GM23338 (cell line): Measurements from ENCODE around the gene NLGN1. TPM values are rescaled to one million over a fixed set of nuclear protein-coding genes. Genes with fewer than 3 reads are reported as not detected.

Experiments
- ATAC-seq: fragments of 200-7000 bp; cut with Tn5 transposase; 3 replicates; pipeline ENCODE4 v1.9.1; 2020
- DNase-seq: peaks from one replicate; pipeline ENCODE4 v3.0.0-alpha.2; 2015; ENCODE audit warnings: low spot score
- H2AFZ ChIP-seq: fragments of 200-600 bp; sonication (generic); 2 replicates; pipeline ENCODE4 v1.8.0; 2016; ENCODE audit warnings: antibody characterized with exemption, mild to moderate bottlenecking, moderate library complexity
- H3F3A ChIP-seq: fragments of 200-600 bp; sonication (generic); replicated peaks from 2 replicates; pipeline ENCODE4 v1.8.0; 2017; ENCODE audit warnings: antibody characterized with exemption, mixed run types, low read depth
- H3K27ac ChIP-seq: fragments of 200-600 bp; sonication (generic); 2 replicates; pipeline ENCODE4 v1.6.1; 2016; ENCODE audit warnings: low read depth
- H3K27me3 ChIP-seq: fragments of 200-600 bp; sonication (generic); 2 replicates; pipeline ENCODE4 v1.8.0; 2016; ENCODE audit warnings: mild to moderate bottlenecking, mixed run types, moderate library complexity; ENCODE audit not compliant: insufficient read depth
- H3K36me3 ChIP-seq: fragments of 200-600 bp; sonication (generic); 2 replicates; pipeline ENCODE4 v1.8.0; 2016; ENCODE audit warnings: mild to moderate bottlenecking; ENCODE audit not compliant: insufficient read depth
- H3K4me1 ChIP-seq: fragments of 200-600 bp; sonication (generic); 2 replicates; pipeline ENCODE4 v1.8.0; 2016; ENCODE audit warnings: mild to moderate bottlenecking, moderate library complexity; ENCODE audit not compliant: insufficient read depth
- H3K4me2 ChIP-seq: fragments of 200-600 bp; sonication (generic); 2 replicates; pipeline ENCODE4 v1.7.1; 2017; ENCODE audit warnings: mixed run types
- H3K4me3 ChIP-seq: fragments of 200-600 bp; sonication (generic); 2 replicates; pipeline ENCODE4 v1.6.1; 2016; ENCODE audit warnings: mixed run types
- H3K79me2 ChIP-seq: fragments of 200-600 bp; sonication (generic); replicated peaks from 2 replicates; pipeline ENCODE4 v1.8.0; 2017; ENCODE audit warnings: mild to moderate bottlenecking; ENCODE audit not compliant: insufficient read depth
- H3K9me2 ChIP-seq: fragments of 200-600 bp; sonication (generic); 2 replicates; pipeline ENCODE4 v1.8.0; 2017; ENCODE audit not compliant: insufficient read depth
- H4K20me1 ChIP-seq: fragments of 200-600 bp; sonication (generic); replicated peaks from 2 replicates; pipeline ENCODE4 v1.8.0; 2017; ENCODE audit warnings: mild to moderate bottlenecking; ENCODE audit not compliant: insufficient read depth
- H3K27ac Mint-ChIP-seq: 2 replicates; pipeline ENCODE4 v1.8.0; 2020; ENCODE audit warnings: inconsistent platforms, mild to moderate bottlenecking, moderate library complexity, mixed read lengths
- H3K27me3 Mint-ChIP-seq: 3 replicates; pipeline ENCODE4 v1.8.0; 2022; ENCODE audit warnings: low read depth, mild to moderate bottlenecking, moderate library complexity, mixed read lengths, inconsistent platforms; ENCODE audit not compliant: insufficient read depth, poor library complexity
- H3K36me3 Mint-ChIP-seq: 3 replicates; pipeline ENCODE4 v1.8.0; 2021; ENCODE audit warnings: low read depth, mild to moderate bottlenecking, inconsistent platforms, moderate library complexity, mixed read lengths
- H3K4me1 Mint-ChIP-seq: 3 replicates; pipeline ENCODE4 v1.8.0; 2020; ENCODE audit warnings: mild to moderate bottlenecking, inconsistent platforms, mixed read lengths
- H3K4me3 Mint-ChIP-seq: 3 replicates; pipeline ENCODE4 v1.8.0; 2021; ENCODE audit warnings: moderate library complexity, mild to moderate bottlenecking, inconsistent platforms, mixed read lengths
- H3K9me3 Mint-ChIP-seq: 3 replicates; pipeline ENCODE4 v1.8.0; 2020; ENCODE audit warnings: moderate library complexity, mild to moderate bottlenecking, inconsistent platforms, mixed read lengths
- CTCF ChIP-seq, 2 experiments: fragments of 200-600 bp in 1 of 2; sonication (generic) in 1 of 2; conservative IDR thresholded peaks; 2 replicates each; pipeline versions ENCODE4 v1.5.1 to v1.6.1; 2016 to 2017; ENCODE audit warnings: antibody characterized with exemption in 2 of 2, low read depth in 2 of 2, mild to moderate bottlenecking in 2 of 2, moderate library complexity in 1 of 2
- EZH2 ChIP-seq: fragments of 200-600 bp; sonication (generic); IDR thresholded peaks from one replicate; pipeline ENCODE4 v1.8.0; 2017; ENCODE audit warnings: antibody characterized with exemption, mild to moderate bottlenecking, low read depth; ENCODE audit not compliant: unreplicated experiment
- EZH2phosphoT487 ChIP-seq: fragments of 200-600 bp; sonication (generic); IDR thresholded peaks from one replicate; pipeline ENCODE4 v1.8.1; 2018; ENCODE audit warnings: antibody characterized with exemption; ENCODE audit not compliant: unreplicated experiment
- JUNB ChIP-seq: IDR thresholded peaks from one replicate; pipeline ENCODE4 v1.6.1; 2016; ENCODE audit warnings: antibody characterized with exemption; ENCODE audit not compliant: unreplicated experiment
- NANOG ChIP-seq: IDR thresholded peaks from 2 replicates; pipeline ENCODE4 v1.6.1; 2016; ENCODE audit warnings: antibody characterized with exemption, borderline replicate concordance
- POLR2AphosphoS5 ChIP-seq: IDR thresholded peaks from 2 replicates; pipeline ENCODE4 v1.6.1; 2016; ENCODE audit warnings: antibody characterized with exemption, low read depth
- REST ChIP-seq: IDR thresholded peaks from one replicate; pipeline ENCODE4 v1.6.1; 2018; ENCODE audit warnings: antibody characterized with exemption; ENCODE audit not compliant: unreplicated experiment
- STAT1 ChIP-seq: IDR thresholded peaks from one replicate; pipeline ENCODE4 v1.6.1; 2016; ENCODE audit warnings: antibody characterized with exemption; ENCODE audit not compliant: unreplicated experiment
- ZNF114 ChIP-seq: fragments of 250-450 bp; sonication (Bioruptor Pico); IDR thresholded peaks from 2 replicates; pipeline ENCODE4 v1.5.0; 2020; ENCODE audit warnings: mild to moderate bottlenecking, moderate library complexity
- ZNF331 ChIP-seq: fragments of 250-450 bp; sonication (Bioruptor Pico); IDR thresholded peaks from 2 replicates; pipeline ENCODE4 v1.5.0; 2020; ENCODE audit warnings: low read depth, mild to moderate bottlenecking, moderate library complexity
- ZNF462 ChIP-seq: fragments of 250-450 bp; sonication (Bioruptor Pico); IDR thresholded peaks from 2 replicates; pipeline ENCODE4 v1.5.0; 2020; ENCODE audit warnings: mild to moderate bottlenecking, moderate library complexity
- polyA plus RNA-seq: library from polyadenylated mRNA; unstranded; fragments of >200 nt; fragmentation: Nextera tagmentation; extraction: Ambion mirVana; gene quantifications from 2 replicates; pipeline ENCODE4 v1.2.1, GENCODE V29; 2016
- total RNA-seq: library from RNA; depleted of rRNA; stranded (reverse); fragments of >200 nt; shearing (Covaris generic); gene quantifications from 2 replicates; pipeline ENCODE4 v1.2.3, GENCODE V29; 2014

NLGN1 gene
- total and polyA plus RNA-seq, 2 experiments from 2014 or later, result 6.5 to 18.6 TPM

- no peak for TF ChIP-seq REST
- no peak for TF ChIP-seq POLR2AphosphoS5
- TF ChIP-seq ZNF331 (CRISPR knock-in tag), result no peak
Observed at GRCh38 chr3:174253196-174253823, 855.8 kb downstream of the NLGN1 start (continued).

GRCh38 chr3:174253940-174254339, 856.4 kb downstream of the NLGN1 start:
- no peaks in the 10 kb centered on the region for H3K79me2 ChIP-seq
- DNase-seq (no peak), ATAC-seq (no peak)
- no peaks in the 10 kb centered on the region for H3F3A ChIP-seq
- no peaks in the 10 kb centered on the region for H3K36me3 ChIP-seq
- peaks cover 7% of the 10 kb centered on the region; the same call in 1 of the 3 replicates for H3K9me3 Mint-ChIP-seq
- peaks cover 2% of the 10 kb centered on the region for H3K27me3 Mint-ChIP-seq
- no peak overlapping the region for H3K27ac Mint-ChIP-seq
- H3K4me3 Mint-ChIP-seq, result no peak overlapping the region
- H3K4me3 ChIP-seq, result no peak overlapping the region
- no peak overlapping the region for H2AFZ ChIP-seq
- H3K27me3 ChIP-seq, result no peaks in the 10 kb centered on the region
- H3K9me2 ChIP-seq, result no peaks in the 10 kb centered on the region
- H4K20me1 ChIP-seq, result no peaks in the 10 kb centered on the region
- H3K4me1 Mint-ChIP-seq, result peaks cover 17% of the 10 kb centered on the region; the same call in 2 of the 3 replicates
- H3K27ac ChIP-seq, result no peak overlapping the region
- no peak overlapping the region for H3K4me2 ChIP-seq
- H3K4me1 ChIP-seq, result no peaks in the 10 kb centered on the region
- H3K36me3 Mint-ChIP-seq, result peaks cover 14% of the 10 kb centered on the region; the same call in 2 of the 3 replicates
- TF ChIP-seq STAT1 (no peak), ZNF114 (CRISPR knock-in tag) (no peak), NANOG (no peak), ZNF331 (CRISPR knock-in tag) (no peak), JUNB (no peak), EZH2phosphoT487 (no peak), EZH2 (no peak), CTCF (conservative IDR thresholded peaks at IDR 0.05; ENCODE audit: low read depth in 2 of 2) (no peak), ZNF462 (CRISPR knock-in tag) (no peak)
